ENCODE data around the gene NCK2. TPM values are rescaled to one million over a fixed set of nuclear protein-coding genes. Genes with fewer than 3 reads are reported as not detected.

The NCK2 gene
- total and polyA plus RNA-seq, 2 of the 13 experiments (the other 11 are each of a cell fraction or from before 2014, with no cell fraction given): 14.8 to 23.5 TPM

GRCh38 chr2:105910497-105911238 is 166.0 kb downstream of the NCK2 start (continued):
- no peak for TF ChIP-seq ZNF558 (CRISPR knock-in tag; IDR thresholded peaks at IDR 0.05; ENCODE audit: borderline replicate concordance)
- no peak for TF ChIP-seq DR1 (CRISPR knock-in tag; IDR thresholded peaks at IDR 0.05)
- TF ChIP-seq ZNF674 (CRISPR knock-in tag; IDR thresholded peaks at IDR 0.05; ENCODE audit: low read depth): no peak
- no peak for TF ChIP-seq FOXO4 (CRISPR knock-in tag; conservative IDR thresholded peaks at IDR 0.05)
- no peak for TF ChIP-seq ELK4 (CRISPR knock-in tag; IDR thresholded peaks at IDR 0.05; ENCODE audit: borderline replicate concordance)
- TF ChIP-seq EP300 (IDR thresholded peaks at IDR 0.05; ENCODE audit: low read depth in 2 of 2, low read length in 2 of 2): peak in 1 of 2 experiments; percentile 58; a peak in 1 of 4 replicates
- TF ChIP-seq EP300 (CRISPR knock-in tag; IDR thresholded peaks at IDR 0.05; ENCODE audit: borderline replicate concordance): peak; percentile 56; the same call in 1 of the 2 replicates
- no peak for TF ChIP-seq GABPA (IDR thresholded peaks at IDR 0.05; ENCODE audit: low read depth, low read length)
- no peak for TF ChIP-seq GABPA (CRISPR knock-in tag; IDR thresholded peaks at IDR 0.05; ENCODE audit: low read depth)
- no peak for TF ChIP-seq ZNF749 (CRISPR knock-in tag; IDR thresholded peaks at IDR 0.05; ENCODE audit: borderline replicate concordance)
- TF ChIP-seq ZBTB44 (CRISPR knock-in tag; IDR thresholded peaks at IDR 0.05): no peak
- TF ChIP-seq ATAD3A (CRISPR knock-in tag; IDR thresholded peaks at IDR 0.05): no peak
- TF ChIP-seq POGK (CRISPR knock-in tag; conservative IDR thresholded peaks at IDR 0.05): peak; percentile 31; the same call in 1 of the 2 replicates
- no peak for TF ChIP-seq ZNF562 (CRISPR knock-in tag; IDR thresholded peaks at IDR 0.05; ENCODE audit: borderline replicate concordance)
- no peak for TF ChIP-seq TCF7 (IDR thresholded peaks at IDR 0.05; ENCODE audit: low read depth)
- TF ChIP-seq DMAP1 (CRISPR knock-in tag; IDR thresholded peaks at IDR 0.05): peak; percentile 61; the same call in 1 of the 2 replicates
- TF ChIP-seq HMG20A (CRISPR knock-in tag; IDR thresholded peaks at IDR 0.05; ENCODE audit: borderline replicate concordance): peak; percentile 94
- TF ChIP-seq ZNF44 (CRISPR knock-in tag; IDR thresholded peaks at IDR 0.05): no peak
- TF ChIP-seq ATF6 (CRISPR knock-in tag; conservative IDR thresholded peaks at IDR 0.05): no peak
- no peak for TF ChIP-seq ZNF17 (CRISPR knock-in tag; IDR thresholded peaks at IDR 0.05)
- TF ChIP-seq ETV6 (CRISPR knock-in tag; conservative IDR thresholded peaks at IDR 0.05): no peak
- 0 out of 2 replicates have a peak, but pooled peaks have one; percentile 57 for TF ChIP-seq ZNF501 (CRISPR knock-in tag; IDR thresholded peaks at IDR 0.05)
- TF ChIP-seq TMF1 (CRISPR knock-in tag; IDR thresholded peaks at IDR 0.05; ENCODE audit: low read depth): no peak

All from HepG2 (cell line).